ENCODE measurements around the gene SPARC.

Gene SPARC

DNA sequence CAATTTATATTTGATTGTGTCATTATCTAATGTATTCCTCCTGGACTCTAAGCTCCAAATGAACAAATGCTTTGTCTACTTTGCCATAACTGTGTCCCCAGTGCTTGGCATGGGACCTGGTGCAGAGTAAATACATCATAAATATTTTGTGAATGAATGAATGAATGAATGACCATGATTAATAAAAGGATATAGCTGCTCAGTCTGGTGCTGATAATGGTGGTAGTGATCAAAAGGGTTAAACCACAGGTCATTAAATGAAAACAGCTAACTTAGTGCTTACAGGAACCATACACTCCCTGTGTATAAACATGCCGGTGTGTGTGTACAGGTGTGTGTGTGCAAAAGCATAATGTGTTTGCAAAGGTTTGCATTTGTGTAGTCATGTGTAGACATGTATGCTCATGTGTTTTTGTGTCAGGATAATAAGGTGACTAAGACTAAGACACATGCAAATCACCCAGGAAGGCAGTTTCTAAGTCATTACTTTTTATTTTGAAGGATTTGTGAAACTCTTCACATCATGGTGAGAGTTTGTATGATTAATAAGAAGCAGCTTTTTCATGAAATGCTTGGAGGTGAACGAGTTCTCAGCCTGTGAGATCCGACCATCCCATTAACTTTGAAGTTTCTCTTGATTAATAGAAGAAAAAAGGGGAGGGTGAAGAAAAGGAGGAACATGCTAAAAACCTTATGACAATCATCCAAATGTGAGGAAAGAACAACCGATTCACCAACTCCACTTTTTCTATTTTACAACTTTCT is 24.6 kb downstream of the SPARC start:
- no peak for DNase-seq (ENCODE audit: extremely low read depth in 1 of 2, low read depth in 1 of 2)

DNA sequence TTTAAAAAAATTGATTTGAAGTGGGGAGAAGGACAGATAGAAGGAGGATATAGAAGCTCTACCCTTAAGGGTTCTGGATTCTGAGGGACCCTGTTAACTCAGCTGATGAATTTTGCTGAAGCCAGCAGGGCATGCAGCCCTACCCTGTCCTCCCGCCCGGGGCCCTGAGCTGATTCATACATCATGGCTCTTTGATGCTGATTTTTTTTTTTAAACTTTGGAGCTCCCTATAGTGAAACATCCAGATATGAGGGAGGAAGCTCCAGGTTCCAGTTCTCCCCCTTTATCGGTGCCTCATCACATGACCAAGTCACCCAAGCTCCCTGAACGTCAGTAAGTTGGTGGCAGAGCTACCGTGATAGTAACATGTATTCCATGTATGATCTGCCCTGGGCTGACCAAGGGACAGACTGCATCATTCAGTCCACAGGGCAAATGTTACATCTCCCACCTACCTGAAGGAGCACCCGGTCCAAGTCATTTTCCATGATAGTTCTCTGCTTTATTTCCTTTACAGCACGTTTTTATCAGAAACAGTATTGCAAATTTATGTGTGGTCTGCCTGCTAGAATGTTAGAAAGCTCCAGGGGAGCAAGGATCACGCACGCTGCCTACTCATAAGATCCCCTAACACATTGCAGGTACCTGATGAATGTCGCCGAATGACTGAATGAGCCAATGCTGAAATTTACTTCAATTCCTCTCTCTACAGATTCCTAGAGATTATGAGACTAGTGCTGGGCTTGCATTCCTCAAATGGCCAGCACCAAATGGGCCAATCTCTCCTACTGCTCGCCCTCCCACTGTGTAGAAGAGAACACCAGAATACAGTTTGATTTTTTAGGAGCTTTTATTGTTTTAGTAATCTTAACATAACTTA is 25.9 kb downstream of the SPARC start:
- DNase-seq (ENCODE audit: extremely low read depth in 1 of 2, low read depth in 1 of 2): no peak

DNA sequence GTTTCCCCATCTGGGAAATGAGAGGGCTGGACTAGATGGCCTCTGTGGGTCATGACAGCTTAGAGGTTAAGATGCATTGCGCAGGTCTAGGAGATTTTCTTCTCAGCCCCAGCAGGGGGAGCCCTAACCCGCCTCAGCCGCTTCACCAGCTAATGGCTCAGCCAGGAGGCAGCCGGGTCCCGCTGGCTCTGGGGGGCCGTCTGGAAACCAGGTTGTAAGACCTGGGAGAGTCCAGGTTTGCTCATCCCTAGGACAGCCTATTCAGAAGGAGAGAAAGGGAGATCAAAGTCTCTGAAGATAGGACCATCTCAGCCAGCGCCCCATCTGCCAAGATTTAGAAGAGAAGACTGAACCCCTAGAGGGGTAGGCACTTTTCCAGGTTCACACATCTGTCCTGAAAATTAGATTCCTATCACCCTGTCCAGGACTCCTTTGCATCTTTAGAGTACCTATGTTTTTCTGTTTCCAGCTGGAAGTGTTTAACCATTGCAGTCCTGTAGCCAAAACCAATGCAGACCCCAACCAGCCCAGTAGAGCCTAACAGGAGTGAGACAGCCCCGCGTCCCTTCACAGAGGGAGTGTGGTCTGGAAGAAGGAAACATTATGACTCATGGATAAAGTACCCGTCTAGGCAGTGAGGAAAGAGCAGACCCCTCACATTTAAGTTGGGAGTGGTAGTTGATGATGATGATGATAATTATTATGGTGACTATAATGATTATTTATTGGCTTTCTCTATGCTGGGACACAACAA is 27.5 kb downstream of the SPARC start:
- peak; percentile 55 to 61 for DNase-seq (ENCODE audit: extremely low read depth in 1 of 2, low read depth in 1 of 2)

- no peak for DNase-seq (ENCODE audit: extremely low read depth in 1 of 2, low read depth in 1 of 2)
These were observed 29.6 kb downstream of the SPARC start for GRCh38 chr5:151657114-151657513.

DNA sequence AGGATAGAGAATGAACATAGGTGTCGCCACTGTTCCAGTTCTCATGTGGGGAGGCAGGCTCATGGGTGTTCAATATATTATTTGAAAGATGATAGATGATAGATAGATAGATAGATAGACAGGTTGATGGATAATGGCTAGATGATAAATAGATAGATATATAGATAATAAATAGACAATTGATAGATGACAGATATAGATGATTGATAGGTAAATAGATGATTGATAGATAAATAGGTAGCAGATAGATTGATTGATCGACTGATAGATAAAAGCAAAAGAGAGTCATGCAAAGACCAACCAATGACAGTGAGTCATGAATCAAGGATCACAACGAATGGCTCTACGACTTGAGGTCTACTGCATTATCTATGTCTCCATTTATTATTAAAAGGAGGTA is 30.4 kb downstream of the SPARC start:
- no peak for DNase-seq (ENCODE audit: extremely low read depth in 1 of 2, low read depth in 1 of 2)

DNA sequence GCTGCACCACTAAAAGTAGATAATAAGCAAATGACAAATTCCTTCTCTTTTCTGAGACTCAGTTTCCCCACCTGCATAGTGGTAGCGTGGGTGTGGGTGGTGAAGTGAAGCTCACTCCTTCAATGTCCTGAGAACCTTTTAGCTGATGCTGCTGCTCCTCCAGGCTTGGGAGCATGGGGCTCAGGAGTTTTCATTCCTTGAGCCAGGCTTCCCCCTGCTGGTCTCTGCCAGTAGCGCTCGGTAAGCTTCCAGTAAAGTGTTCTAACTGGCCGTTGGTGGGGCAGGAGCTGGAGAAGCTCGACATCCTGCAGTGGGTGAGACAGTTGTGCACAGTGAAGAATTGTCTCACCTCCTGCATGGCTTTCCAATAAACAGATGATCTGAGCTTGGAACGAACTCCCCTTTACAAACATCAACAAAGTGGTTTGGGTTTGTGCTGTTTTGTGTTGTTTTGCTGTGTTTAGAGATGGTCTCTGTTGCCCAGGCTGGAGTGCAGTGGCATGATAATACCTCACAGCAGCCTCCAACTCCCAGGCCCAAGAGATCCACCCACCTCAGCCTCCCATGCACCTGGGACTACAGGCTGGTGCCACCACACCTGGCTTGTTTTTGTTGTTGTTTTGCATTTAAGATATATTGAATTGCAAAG is 34.6 kb downstream of the SPARC start:
- peak; percentile 15 to 57 for DNase-seq (ENCODE audit: extremely low read depth in 1 of 2, low read depth in 1 of 2)

GRCh38 chr5:151648988-151649387 is 37.7 kb downstream of the SPARC start:
- no peak for DNase-seq (ENCODE audit: extremely low read depth in 1 of 2, low read depth in 1 of 2)

GRCh38 chr5:151648089-151648488 is 38.6 kb downstream of the SPARC start:
- no peak for DNase-seq (ENCODE audit: extremely low read depth in 1 of 2, low read depth in 1 of 2)

DNA sequence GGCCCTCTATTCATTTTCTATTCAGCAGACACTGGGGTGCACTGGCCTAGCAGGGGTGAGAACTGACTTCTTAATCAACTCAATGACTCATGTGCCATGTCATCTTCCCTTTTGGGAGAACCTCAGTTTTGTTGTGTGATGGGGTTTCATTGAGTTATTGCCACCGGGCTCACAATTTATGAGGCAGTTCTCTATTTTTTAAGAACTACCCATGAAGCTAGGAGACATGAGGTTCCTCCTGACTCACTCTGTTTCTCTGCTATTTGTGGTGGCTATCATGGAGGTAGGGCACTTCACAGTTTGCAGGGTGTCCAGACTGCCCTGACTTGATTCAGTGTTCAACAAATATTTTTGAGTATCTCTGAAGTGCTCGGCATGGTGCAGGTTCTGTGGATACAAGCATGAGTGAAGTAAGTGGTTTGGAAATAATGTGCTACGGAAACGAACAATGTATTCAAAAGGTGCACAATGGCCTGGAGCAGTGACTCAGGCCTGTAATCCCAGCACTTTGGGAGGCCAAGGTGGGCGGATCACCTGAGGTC is 39.3 kb downstream of the SPARC start:
- DNase-seq (ENCODE audit: extremely low read depth in 1 of 2, low read depth in 1 of 2): no peak

- DNase-seq (ENCODE audit: extremely low read depth in 1 of 2, low read depth in 1 of 2): no peak
These were observed 40.4 kb downstream of the SPARC start for GRCh38 chr5:151646334-151646733.

DNA sequence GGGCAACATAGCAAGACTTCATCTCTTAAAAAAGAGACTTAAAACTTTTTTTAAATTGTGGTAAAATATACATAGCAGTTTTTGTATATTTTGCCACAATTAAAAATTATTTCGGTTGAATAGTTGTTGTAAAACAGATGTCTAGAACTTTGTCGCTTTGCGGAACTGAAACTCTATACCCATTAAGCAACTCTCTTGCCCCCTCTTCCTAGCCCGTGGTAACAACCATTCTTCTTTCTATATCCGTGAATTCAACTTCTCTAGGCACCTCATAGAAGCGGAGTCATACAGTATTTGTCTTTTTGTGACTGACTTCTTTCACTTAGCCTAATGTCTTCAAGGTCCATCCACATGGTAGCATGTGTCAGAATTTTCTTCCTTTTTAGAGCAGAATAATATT is 43.3 kb downstream of the SPARC start:
- no peak for DNase-seq (ENCODE audit: extremely low read depth in 1 of 2, low read depth in 1 of 2)

GRCh38 chr5:151642472-151643140 is 44.1 kb downstream of the SPARC start:
- DNase-seq (ENCODE audit: extremely low read depth in 1 of 2, low read depth in 1 of 2): no peak

DNA sequence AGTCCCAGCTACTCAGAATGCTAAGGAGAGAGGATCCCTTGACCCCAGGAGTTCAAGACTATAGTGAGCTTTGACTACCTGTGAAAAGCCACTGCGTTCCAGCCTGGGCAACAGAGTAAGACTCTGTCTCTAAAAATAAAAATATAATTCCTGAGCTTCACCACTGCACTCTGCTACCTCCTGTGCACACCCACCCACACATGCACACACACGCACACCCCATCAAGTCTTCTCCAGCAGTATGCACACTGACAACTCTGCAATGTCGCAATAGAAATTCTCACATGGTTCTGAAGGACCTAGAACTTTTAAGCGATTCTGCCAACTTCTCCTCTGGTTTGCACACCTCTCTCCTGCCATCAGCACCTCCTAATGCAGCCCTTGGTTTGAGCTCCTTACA is 48.1 kb downstream of the SPARC start:
- DNase-seq (ENCODE audit: extremely low read depth in 1 of 2, low read depth in 1 of 2): no peak

DNA sequence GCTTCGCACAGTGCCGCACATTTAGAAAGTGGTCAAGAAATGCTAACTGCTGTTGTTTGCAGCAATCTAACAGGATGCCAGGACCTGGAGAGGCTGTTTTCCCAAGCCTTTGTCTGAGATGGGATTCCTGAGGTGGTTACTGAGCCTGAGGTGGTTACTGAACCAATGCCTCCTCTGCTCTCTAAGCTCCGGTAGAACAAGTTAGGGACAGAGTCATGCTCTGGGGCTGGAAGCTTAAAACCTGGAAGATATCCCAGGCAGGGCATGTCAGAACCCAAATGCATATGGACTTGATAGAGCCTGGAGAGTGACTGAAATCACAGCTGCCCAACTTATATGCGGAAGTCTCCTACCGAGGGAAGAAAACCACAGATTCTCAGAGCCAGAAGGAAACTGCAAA is 49.0 kb downstream of the SPARC start:
- DNase-seq (ENCODE audit: extremely low read depth in 1 of 2, low read depth in 1 of 2): no peak

DNA sequence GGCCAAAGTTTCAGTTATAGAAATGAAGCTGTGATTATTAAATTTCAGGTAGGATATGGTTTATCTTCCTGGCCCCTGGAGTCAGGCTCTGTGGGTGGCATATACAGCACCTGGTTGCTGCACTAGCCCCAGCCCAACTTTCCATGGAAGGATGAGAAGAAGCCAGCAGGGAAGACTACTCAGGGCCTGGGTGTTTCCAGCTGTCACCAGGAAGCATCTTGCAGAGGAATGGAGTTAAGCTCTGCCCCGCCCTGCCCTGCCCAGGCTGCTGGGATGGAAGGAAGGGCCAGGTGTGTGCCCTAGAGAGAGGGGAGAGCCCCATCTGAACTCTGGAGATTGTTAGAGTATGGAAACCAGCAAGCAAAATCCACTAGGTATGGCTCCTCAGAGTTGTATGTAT is 52.8 kb downstream of the SPARC start:
- no peak for DNase-seq (ENCODE audit: extremely low read depth in 1 of 2, low read depth in 1 of 2)

GRCh38 chr5:151632941-151633340 is 53.8 kb downstream of the SPARC start:
- DNase-seq (ENCODE audit: extremely low read depth in 1 of 2, low read depth in 1 of 2): no peak

- DNase-seq (ENCODE audit: extremely low read depth in 1 of 2, low read depth in 1 of 2): no peak
These were observed 54.2 kb downstream of the SPARC start for GRCh38 chr5:151632524-151632923.

GRCh38 chr5:151631941-151632340 is 54.8 kb downstream of the SPARC start:
- no peak for DNase-seq (ENCODE audit: extremely low read depth in 1 of 2, low read depth in 1 of 2)

DNA sequence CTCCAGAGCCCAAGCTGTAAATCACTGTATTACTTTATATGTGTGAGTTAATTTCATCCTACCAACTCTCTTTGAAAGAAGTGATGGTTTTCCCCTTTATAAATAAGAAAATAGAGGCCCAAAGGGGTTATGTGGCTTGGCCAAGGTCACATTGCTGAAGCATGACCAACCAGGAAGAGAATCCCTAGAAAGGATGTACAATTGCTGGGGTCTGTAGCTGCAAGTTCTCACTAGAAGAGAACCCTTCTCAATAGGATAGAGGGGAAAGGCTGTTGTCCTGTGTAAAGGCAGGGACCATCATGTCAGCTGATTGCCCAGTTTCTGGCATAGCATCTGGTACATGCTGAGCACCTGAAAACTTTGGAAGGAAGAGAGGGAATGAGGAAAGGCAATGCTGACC is 56.6 kb downstream of the SPARC start:
- no peak for DNase-seq (ENCODE audit: extremely low read depth in 1 of 2, low read depth in 1 of 2)

All from stimulated activated CD8-positive, alpha-beta memory T cell treated with anti-CD3 and anti-CD28 coated beads, Interleukin-7, amount 100 ng/mL, for 48 hours (primary cell).